ENCODE results near the gene VPS9D1.
"Not testable (repeated sequence)": the region's sequence is repeated elsewhere in the genome, so short reads cannot be mapped to it uniquely, and the experiment has no call there.

GRCh38 chr16:89664238-89664637 is 56.5 kb downstream of the VPS9D1 start:
- not testable (repeated sequence) for TF ChIP-seq CTCF, POLR2AphosphoS5, POLR2A (IDR thresholded peaks at IDR 0.05)

All from gastroesophageal sphincter (tissue), 3 donors.